ENCODE results near the gene POC5.

GRCh38 chr5:75670577-75670976 lies 46.7 kb downstream of the POC5 start:
- TF ChIP-seq CTCF (IDR thresholded peaks at IDR 0.05) (no peak), POLR2A (IDR thresholded peaks at IDR 0.05) (no peak)

Data from body of pancreas (tissue), 4 donors.